GM12878 (cell line): ENCODE data around the gene TROAP.

Experiments
- GABPA ChIP-seq: IDR thresholded peaks from 2 replicates; pipeline ENCODE4 v1.6.1; 2014; ENCODE audit warnings: antibody characterized with exemption, low read depth, mild to moderate bottlenecking, inconsistent platforms
- JUNB ChIP-seq: IDR thresholded peaks from 2 replicates; pipeline ENCODE4 v1.6.1; 2016; ENCODE audit warnings: antibody characterized with exemption, mild to moderate bottlenecking
- POLR2AphosphoS5 ChIP-seq: IDR thresholded peaks from 2 replicates; pipeline ENCODE4 v1.6.1; 2011; ENCODE audit warnings: mild to moderate bottlenecking, low read length, inconsistent platforms
- TF ChIP-seq, protein P1 (sequence below), 3 experiments: IDR thresholded peaks in 2 of 3; conservative IDR thresholded peaks in 1 of 3; 2 replicates each; pipeline ENCODE4 v1.5.1; 2011; ENCODE audit warnings: low read depth in 3 of 3, low read length in 3 of 3, mild to moderate bottlenecking in 3 of 3, control low read depth in 2 of 3, moderate library complexity in 2 of 3, inconsistent platforms in 1 of 3, mixed read lengths in 1 of 3; ENCODE audit not compliant: control insufficient read depth in 2 of 3, insufficient read depth in 1 of 3; ENCODE audit errors: extremely low read depth in 1 of 3

DNA sequence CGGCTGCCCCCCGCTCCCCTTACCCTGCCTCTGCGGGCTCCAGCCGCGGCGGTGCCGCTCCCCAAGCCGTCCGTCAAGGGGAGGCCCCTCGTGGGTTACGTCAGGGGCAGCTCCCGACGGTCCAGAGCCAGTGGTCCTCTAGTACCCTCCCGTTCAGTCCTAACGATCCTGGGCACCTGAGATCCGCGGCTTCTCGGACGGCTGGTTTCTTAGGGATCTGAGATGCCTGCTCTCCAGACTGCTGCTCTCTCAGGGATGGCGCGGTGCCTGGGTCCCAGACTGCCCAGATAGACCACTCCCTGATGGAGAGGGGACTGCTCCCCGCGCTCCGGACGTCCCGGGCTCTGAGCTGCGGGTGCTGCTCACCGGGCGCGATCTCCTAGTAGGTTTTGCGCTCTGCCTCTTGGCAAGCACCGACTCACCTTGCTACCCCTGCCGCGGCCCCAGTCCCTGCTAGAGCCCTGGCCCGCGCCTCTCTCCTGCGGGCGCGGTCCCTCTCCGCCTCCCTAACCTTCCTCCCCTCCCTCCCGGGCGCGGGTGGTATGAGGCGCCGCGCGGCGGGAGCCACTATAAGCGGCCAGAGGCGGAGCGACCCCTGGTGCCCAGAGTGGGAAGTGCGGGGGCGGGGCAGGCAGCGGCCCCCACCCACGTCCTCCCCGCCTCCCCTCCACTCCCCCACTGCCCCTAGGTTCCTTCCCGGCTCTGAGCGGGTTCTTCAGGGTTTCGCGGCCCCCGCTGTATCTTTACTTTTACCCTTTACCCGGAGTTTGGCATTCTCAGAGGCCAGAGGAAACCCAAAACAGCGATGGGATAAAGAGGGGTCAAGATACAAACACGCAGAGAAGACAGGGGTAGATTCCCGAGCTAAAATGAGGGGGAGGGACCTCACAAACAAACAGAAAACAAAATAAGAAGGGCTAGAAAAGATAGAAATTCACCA lies 13.9 kb downstream of the TROAP start, which contains the start of gene C1QL4:
- no peak for TF ChIP-seq JUNB
- TF ChIP-seq, protein P1, sequence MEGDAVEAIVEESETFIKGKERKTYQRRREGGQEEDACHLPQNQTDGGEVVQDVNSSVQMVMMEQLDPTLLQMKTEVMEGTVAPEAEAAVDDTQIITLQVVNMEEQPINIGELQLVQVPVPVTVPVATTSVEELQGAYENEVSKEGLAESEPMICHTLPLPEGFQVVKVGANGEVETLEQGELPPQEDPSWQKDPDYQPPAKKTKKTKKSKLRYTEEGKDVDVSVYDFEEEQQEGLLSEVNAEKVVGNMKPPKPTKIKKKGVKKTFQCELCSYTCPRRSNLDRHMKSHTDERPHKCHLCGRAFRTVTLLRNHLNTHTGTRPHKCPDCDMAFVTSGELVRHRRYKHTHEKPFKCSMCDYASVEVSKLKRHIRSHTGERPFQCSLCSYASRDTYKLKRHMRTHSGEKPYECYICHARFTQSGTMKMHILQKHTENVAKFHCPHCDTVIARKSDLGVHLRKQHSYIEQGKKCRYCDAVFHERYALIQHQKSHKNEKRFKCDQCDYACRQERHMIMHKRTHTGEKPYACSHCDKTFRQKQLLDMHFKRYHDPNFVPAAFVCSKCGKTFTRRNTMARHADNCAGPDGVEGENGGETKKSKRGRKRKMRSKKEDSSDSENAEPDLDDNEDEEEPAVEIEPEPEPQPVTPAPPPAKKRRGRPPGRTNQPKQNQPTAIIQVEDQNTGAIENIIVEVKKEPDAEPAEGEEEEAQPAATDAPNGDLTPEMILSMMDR (IDR thresholded peaks at IDR 0.05 in 2 of 3, conservative IDR thresholded peaks at IDR 0.05 in 1 of 3; ENCODE audit: control insufficient read depth in 2 of 3, extremely low read depth in 1 of 3, insufficient read depth in 1 of 3, low read depth in 3 of 3, low read length in 3 of 3), result peak; percentile 67 to 95 (median 74)
- TF ChIP-seq POLR2AphosphoS5, result no peak
- no peak for TF ChIP-seq GABPA
